ENCODE measurements around the gene GTF2H3.

Gene GTF2H3

GRCh38 chr12:123634142-123634561 is 523 bp downstream of the GTF2H3 start:
- TF ChIP-seq MAX (IDR thresholded peaks at IDR 0.05) (no peak), USF1 (IDR thresholded peaks at IDR 0.05) (no peak), CREB1 (IDR thresholded peaks at IDR 0.05; ENCODE audit: low read depth) (no peak), EP300 (IDR thresholded peaks at IDR 0.05; ENCODE audit: borderline replicate concordance) (no peak), TAF1 (IDR thresholded peaks at IDR 0.05; ENCODE audit: low read depth) (no peak), TCF12 (IDR thresholded peaks at IDR 0.05; ENCODE audit: low read depth) (no peak), EGR1 (IDR thresholded peaks at IDR 0.05) (no peak), TEAD4 (IDR thresholded peaks at IDR 0.05) (no peak)

- TF ChIP-seq YY1 (IDR thresholded peaks at IDR 0.05; ENCODE audit: low read depth): no peak
- TF ChIP-seq TAF1 (IDR thresholded peaks at IDR 0.05; ENCODE audit: low read depth): no peak
- TF ChIP-seq RAD21 (IDR thresholded peaks at IDR 0.05; ENCODE audit: low read depth): no peak
- no peak for TF ChIP-seq CEBPB (IDR thresholded peaks at IDR 0.05)
- no peak for TF ChIP-seq CREB1 (IDR thresholded peaks at IDR 0.05; ENCODE audit: low read depth)
- no peak for TF ChIP-seq EP300 (IDR thresholded peaks at IDR 0.05; ENCODE audit: borderline replicate concordance)
- no peak for TF ChIP-seq MAX (IDR thresholded peaks at IDR 0.05)
- TF ChIP-seq FOXM1 (IDR thresholded peaks at IDR 0.05; ENCODE audit: borderline replicate concordance, low read depth): no peak
- no peak for TF ChIP-seq ZBTB7A (IDR thresholded peaks at IDR 0.05; ENCODE audit: low read depth)
- no peak for TF ChIP-seq USF1 (IDR thresholded peaks at IDR 0.05)
- no peak for TF ChIP-seq TCF12 (IDR thresholded peaks at IDR 0.05; ENCODE audit: low read depth)
- no peak for TF ChIP-seq EGR1 (IDR thresholded peaks at IDR 0.05)
- no peak for TF ChIP-seq REST (IDR thresholded peaks at IDR 0.05; ENCODE audit: low read depth)
Measured at GRCh38 chr12:123643911-123644310, 10.3 kb downstream of the GTF2H3 start.

- TF ChIP-seq TEAD4 (IDR thresholded peaks at IDR 0.05) (no peak), NFIC (IDR thresholded peaks at IDR 0.05) (no peak), ZBTB7A (IDR thresholded peaks at IDR 0.05; ENCODE audit: low read depth) (no peak), YY1 (IDR thresholded peaks at IDR 0.05; ENCODE audit: low read depth) (no peak), EGR1 (IDR thresholded peaks at IDR 0.05) (no peak), RAD21 (IDR thresholded peaks at IDR 0.05; ENCODE audit: low read depth) (no peak), FOXM1 (IDR thresholded peaks at IDR 0.05; ENCODE audit: borderline replicate concordance, low read depth) (no peak), EP300 (IDR thresholded peaks at IDR 0.05; ENCODE audit: borderline replicate concordance) (no peak), CEBPB (IDR thresholded peaks at IDR 0.05) (no peak), CREB1 (IDR thresholded peaks at IDR 0.05; ENCODE audit: low read depth) (no peak), TCF12 (IDR thresholded peaks at IDR 0.05; ENCODE audit: low read depth) (no peak), USF1 (IDR thresholded peaks at IDR 0.05) (no peak), MAX (IDR thresholded peaks at IDR 0.05) (no peak), TAF1 (IDR thresholded peaks at IDR 0.05; ENCODE audit: low read depth) (no peak)
Measured at GRCh38 chr12:123645380-123645779, 11.8 kb downstream of the GTF2H3 start.

GRCh38 chr12:123645878-123646277 is 12.2 kb downstream of the GTF2H3 start:
- TF ChIP-seq TAF1 (IDR thresholded peaks at IDR 0.05; ENCODE audit: low read depth) (no peak), EGR1 (IDR thresholded peaks at IDR 0.05) (no peak), RAD21 (IDR thresholded peaks at IDR 0.05; ENCODE audit: low read depth) (no peak), REST (IDR thresholded peaks at IDR 0.05; ENCODE audit: low read depth) (no peak), YY1 (IDR thresholded peaks at IDR 0.05; ENCODE audit: low read depth) (no peak), CEBPB (IDR thresholded peaks at IDR 0.05) (no peak), ZBTB7A (IDR thresholded peaks at IDR 0.05; ENCODE audit: low read depth) (no peak), MAX (IDR thresholded peaks at IDR 0.05) (no peak), EP300 (IDR thresholded peaks at IDR 0.05; ENCODE audit: borderline replicate concordance) (no peak), CREB1 (IDR thresholded peaks at IDR 0.05; ENCODE audit: low read depth) (no peak)

GRCh38 chr12:123648401-123648800 is 14.8 kb downstream of the GTF2H3 start:
- no peak for TF ChIP-seq USF1 (IDR thresholded peaks at IDR 0.05)
- TF ChIP-seq EP300 (IDR thresholded peaks at IDR 0.05; ENCODE audit: borderline replicate concordance): no peak
- no peak for TF ChIP-seq FOXM1 (IDR thresholded peaks at IDR 0.05; ENCODE audit: borderline replicate concordance, low read depth)
- TF ChIP-seq RAD21 (IDR thresholded peaks at IDR 0.05; ENCODE audit: low read depth): no peak
- no peak for TF ChIP-seq TAF1 (IDR thresholded peaks at IDR 0.05; ENCODE audit: low read depth)
- no peak for TF ChIP-seq MAX (IDR thresholded peaks at IDR 0.05)
- TF ChIP-seq REST (IDR thresholded peaks at IDR 0.05; ENCODE audit: low read depth): no peak
- no peak for TF ChIP-seq TEAD4 (IDR thresholded peaks at IDR 0.05)
- no peak for TF ChIP-seq NFIC (IDR thresholded peaks at IDR 0.05)
- no peak for TF ChIP-seq TCF12 (IDR thresholded peaks at IDR 0.05; ENCODE audit: low read depth)
- TF ChIP-seq CREB1 (IDR thresholded peaks at IDR 0.05; ENCODE audit: low read depth): no peak
- no peak for TF ChIP-seq ZBTB7A (IDR thresholded peaks at IDR 0.05; ENCODE audit: low read depth)
- TF ChIP-seq YY1 (IDR thresholded peaks at IDR 0.05; ENCODE audit: low read depth): no peak
- TF ChIP-seq EGR1 (IDR thresholded peaks at IDR 0.05): no peak
